Measurements from ENCODE around the gene GNG12.

- TF ChIP-seq POLR2AphosphoS5 (IDR thresholded peaks at IDR 0.05; ENCODE audit: low read depth, low read length) (no peak), CTCF (IDR thresholded peaks at IDR 0.05) (no peak), TCF7L2 (IDR thresholded peaks at IDR 0.05; ENCODE audit: low read depth, low read length) (no peak)
- TF ChIP-seq, protein P1, sequence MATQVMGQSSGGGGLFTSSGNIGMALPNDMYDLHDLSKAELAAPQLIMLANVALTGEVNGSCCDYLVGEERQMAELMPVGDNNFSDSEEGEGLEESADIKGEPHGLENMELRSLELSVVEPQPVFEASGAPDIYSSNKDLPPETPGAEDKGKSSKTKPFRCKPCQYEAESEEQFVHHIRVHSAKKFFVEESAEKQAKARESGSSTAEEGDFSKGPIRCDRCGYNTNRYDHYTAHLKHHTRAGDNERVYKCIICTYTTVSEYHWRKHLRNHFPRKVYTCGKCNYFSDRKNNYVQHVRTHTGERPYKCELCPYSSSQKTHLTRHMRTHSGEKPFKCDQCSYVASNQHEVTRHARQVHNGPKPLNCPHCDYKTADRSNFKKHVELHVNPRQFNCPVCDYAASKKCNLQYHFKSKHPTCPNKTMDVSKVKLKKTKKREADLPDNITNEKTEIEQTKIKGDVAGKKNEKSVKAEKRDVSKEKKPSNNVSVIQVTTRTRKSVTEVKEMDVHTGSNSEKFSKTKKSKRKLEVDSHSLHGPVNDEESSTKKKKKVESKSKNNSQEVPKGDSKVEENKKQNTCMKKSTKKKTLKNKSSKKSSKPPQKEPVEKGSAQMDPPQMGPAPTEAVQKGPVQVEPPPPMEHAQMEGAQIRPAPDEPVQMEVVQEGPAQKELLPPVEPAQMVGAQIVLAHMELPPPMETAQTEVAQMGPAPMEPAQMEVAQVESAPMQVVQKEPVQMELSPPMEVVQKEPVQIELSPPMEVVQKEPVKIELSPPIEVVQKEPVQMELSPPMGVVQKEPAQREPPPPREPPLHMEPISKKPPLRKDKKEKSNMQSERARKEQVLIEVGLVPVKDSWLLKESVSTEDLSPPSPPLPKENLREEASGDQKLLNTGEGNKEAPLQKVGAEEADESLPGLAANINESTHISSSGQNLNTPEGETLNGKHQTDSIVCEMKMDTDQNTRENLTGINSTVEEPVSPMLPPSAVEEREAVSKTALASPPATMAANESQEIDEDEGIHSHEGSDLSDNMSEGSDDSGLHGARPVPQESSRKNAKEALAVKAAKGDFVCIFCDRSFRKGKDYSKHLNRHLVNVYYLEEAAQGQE (IDR thresholded peaks at IDR 0.05; ENCODE audit: insufficient read depth in 1 of 2, low read depth in 2 of 2, low read length in 1 of 2), result no peak
Observed at GRCh38 chr1:67769633-67770256, 63.5 kb downstream of the GNG12 start.

All from Panc1 (cell line).